Measurements from ENCODE around the gene PID1.

Gene PID1

GRCh38 chr2:229257985-229258384 lies 13.1 kb downstream of the PID1 start:
- no peak for DNase-seq

GRCh38 chr2:229256376-229256775 lies 14.7 kb downstream of the PID1 start:
- DNase-seq, result no peak

- no peak for DNase-seq
Observed at GRCh38 chr2:229254206-229254605, 16.9 kb downstream of the PID1 start.

GRCh38 chr2:229252996-229253395 lies 18.1 kb downstream of the PID1 start:
- DNase-seq, result no peak

GRCh38 chr2:229252280-229252679 lies 18.8 kb downstream of the PID1 start:
- DNase-seq, result no peak

- DNase-seq, result no peak
Observed at GRCh38 chr2:229249536-229249935, 21.6 kb downstream of the PID1 start.

- no peak for DNase-seq
Observed at GRCh38 chr2:229246334-229246733, 24.8 kb downstream of the PID1 start.

- no peak for DNase-seq
Observed at GRCh38 chr2:229244975-229245374, 26.1 kb downstream of the PID1 start.

GRCh38 chr2:229243890-229244560 lies 27.1 kb downstream of the PID1 start:
- no peak for DNase-seq

GRCh38 chr2:229240984-229241491 lies 30.0 kb downstream of the PID1 start:
- DNase-seq, result no peak

GRCh38 chr2:229239021-229239420 lies 32.1 kb downstream of the PID1 start:
- no peak for DNase-seq

GRCh38 chr2:229237270-229237669 lies 33.8 kb downstream of the PID1 start:
- no peak for DNase-seq

- no peak for DNase-seq
Observed at GRCh38 chr2:229235131-229235914, 35.8 kb downstream of the PID1 start.

- no peak for DNase-seq
Observed at GRCh38 chr2:229231885-229232284, 39.2 kb downstream of the PID1 start.

- DNase-seq, result no peak
Observed at GRCh38 chr2:229231328-229231868, 39.7 kb downstream of the PID1 start.

- no peak for DNase-seq
Observed at GRCh38 chr2:229230911-229231310, 40.2 kb downstream of the PID1 start.

GRCh38 chr2:229230256-229230655 lies 40.8 kb downstream of the PID1 start:
- no peak for DNase-seq

- DNase-seq, result no peak
Observed at GRCh38 chr2:229226382-229226781, 44.7 kb downstream of the PID1 start.

- no peak for DNase-seq
Observed at GRCh38 chr2:229223107-229223506, 48.0 kb downstream of the PID1 start.

- no peak for DNase-seq
Observed at GRCh38 chr2:229221641-229222040, 49.4 kb downstream of the PID1 start.

- DNase-seq, result no peak
Observed at GRCh38 chr2:229220254-229220653, 50.8 kb downstream of the PID1 start.

GRCh38 chr2:229218329-229218921 lies 52.7 kb downstream of the PID1 start:
- DNase-seq, result no peak

GRCh38 chr2:229212241-229212640 lies 58.8 kb downstream of the PID1 start:
- DNase-seq, result no peak

- DNase-seq, result no peak
Observed at GRCh38 chr2:229210641-229211040, 60.4 kb downstream of the PID1 start.

Data from NCI-H526 treated with DMSO at 0.1 percent for 48 hours (cell line).